Thyroid gland (tissue), 4 donors: Measurements from ENCODE around the gene CREB3L2.

ENCODE experiments used
- POLR2A ChIP-seq, 2 donors: fragments of 450-650 bp; IDR thresholded peaks; one replicate each; pipeline ENCODE4 v1.6.1; 2017; ENCODE audit warnings: antibody characterized with exemption in 2 of 2, mild to moderate bottlenecking in 2 of 2, moderate library complexity in 1 of 2
- TF ChIP-seq, protein P1 (sequence below), 6 experiments: fragments of 200-600 bp in 3 of 6; fragments of 450-650 bp in 3 of 6; sonication (generic) in 3 of 6; IDR thresholded peaks; one replicate each; pipeline ENCODE4 v1.5.1; 2016 to 2019; ENCODE audit warnings: antibody characterized with exemption in 6 of 6, mild to moderate bottlenecking in 2 of 6, inconsistent platforms in 1 of 6, moderate library complexity in 1 of 6

DNA sequence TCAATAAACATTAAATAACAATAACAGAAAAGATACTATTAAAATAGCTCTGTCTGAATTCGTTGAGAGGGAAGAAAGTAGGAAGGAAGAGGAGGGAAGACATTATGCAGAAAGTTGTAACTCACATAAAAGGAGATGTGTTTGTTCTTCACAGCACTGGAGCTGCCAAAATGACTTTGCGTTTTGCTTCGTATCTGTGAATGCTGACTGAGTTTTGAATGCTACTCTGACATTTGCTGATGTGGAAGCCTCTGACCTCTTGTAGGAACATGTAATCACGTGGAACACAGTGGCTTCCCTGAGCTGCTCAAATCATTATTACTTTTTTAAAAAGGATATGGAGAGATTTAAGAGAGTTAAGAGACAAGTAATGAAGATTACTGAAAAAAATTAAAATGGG lies 139.5 kb downstream of the CREB3L2 start:
- TF ChIP-seq, protein P1, sequence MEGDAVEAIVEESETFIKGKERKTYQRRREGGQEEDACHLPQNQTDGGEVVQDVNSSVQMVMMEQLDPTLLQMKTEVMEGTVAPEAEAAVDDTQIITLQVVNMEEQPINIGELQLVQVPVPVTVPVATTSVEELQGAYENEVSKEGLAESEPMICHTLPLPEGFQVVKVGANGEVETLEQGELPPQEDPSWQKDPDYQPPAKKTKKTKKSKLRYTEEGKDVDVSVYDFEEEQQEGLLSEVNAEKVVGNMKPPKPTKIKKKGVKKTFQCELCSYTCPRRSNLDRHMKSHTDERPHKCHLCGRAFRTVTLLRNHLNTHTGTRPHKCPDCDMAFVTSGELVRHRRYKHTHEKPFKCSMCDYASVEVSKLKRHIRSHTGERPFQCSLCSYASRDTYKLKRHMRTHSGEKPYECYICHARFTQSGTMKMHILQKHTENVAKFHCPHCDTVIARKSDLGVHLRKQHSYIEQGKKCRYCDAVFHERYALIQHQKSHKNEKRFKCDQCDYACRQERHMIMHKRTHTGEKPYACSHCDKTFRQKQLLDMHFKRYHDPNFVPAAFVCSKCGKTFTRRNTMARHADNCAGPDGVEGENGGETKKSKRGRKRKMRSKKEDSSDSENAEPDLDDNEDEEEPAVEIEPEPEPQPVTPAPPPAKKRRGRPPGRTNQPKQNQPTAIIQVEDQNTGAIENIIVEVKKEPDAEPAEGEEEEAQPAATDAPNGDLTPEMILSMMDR (IDR thresholded peaks at IDR 0.05) = no peak
- TF ChIP-seq POLR2A (IDR thresholded peaks at IDR 0.05) = no peak
